Body of pancreas (tissue), 4 donors: ENCODE data around the gene GRIP1. TPM values are rescaled to one million over a fixed set of nuclear protein-coding genes. Genes with fewer than 3 reads are reported as not detected.

Source experiments
- ATAC-seq: fragments of 150-250 bp; one replicate; pipeline ENCODE4 v1.9.1; 2016
- DNase-seq, 4 donors: peaks; one replicate each; pipeline ENCODE4 v3.0.0-alpha.2; 2019
- H3K27ac ChIP-seq, 4 donors: fragments of 200-600 bp; sonication (generic); 1 replicate in 3 of 4; 2 replicates in 1 of 4; pipeline versions ENCODE4 v1.5.1 to v1.6.1; 2016 to 2019; ENCODE audit warnings: mild to moderate bottlenecking in 1 of 4, mixed read lengths in 1 of 4, moderate library complexity in 1 of 4
- H3K27me3 ChIP-seq, 2 donors: fragments of 200-600 bp; sonication (generic); one replicate each; pipeline ENCODE4 v1.6.0; 2016; ENCODE audit warnings: mild to moderate bottlenecking in 1 of 2
- H3K36me3 ChIP-seq, 2 donors: fragments of 200-600 bp; sonication (generic); replicated peaks in 1 of 2; 2 replicates each; pipeline ENCODE4 v1.5.1; 2016; ENCODE audit warnings: low read depth in 2 of 2; ENCODE audit not compliant: insufficient read depth in 1 of 2
- H3K4me1 ChIP-seq: fragments of 200-600 bp; sonication (generic); one replicate; pipeline ENCODE4 v1.6.0; 2016
- H3K4me3 ChIP-seq, 2 donors: fragments of 200-600 bp; sonication (generic); 1 replicate in 1 of 2; 2 replicates in 1 of 2; pipeline ENCODE4 v1.5.1; 2016 to 2019
- H3K9me3 ChIP-seq, 3 donors: fragments of 200-600 bp; sonication (generic); 1 replicate in 2 of 3; 2 replicates in 1 of 3; pipeline ENCODE4 v1.5.1; 2016
- CTCF ChIP-seq, 7 experiments: fragments of 450-650 bp in 4 of 7; fragments of 200-600 bp in 3 of 7; sonication (generic) in 3 of 7; IDR thresholded peaks; one replicate each; pipeline ENCODE4 v1.5.1; 2016 to 2019; ENCODE audit warnings: antibody characterized with exemption in 7 of 7
- POLR2A ChIP-seq, 3 donors: fragments of 450-650 bp; IDR thresholded peaks; one replicate each; pipeline ENCODE4 v1.6.1; 2016; ENCODE audit warnings: antibody characterized with exemption in 3 of 3, mild to moderate bottlenecking in 2 of 3
- WGBS, 2 donors: methylation state at CpG; one replicate each; pipeline ENCODE4 v1.1.5; 2017; 5-methylcytosine and 5-hydroxymethylcytosine counted together
- intact Hi-C: fragments of 100-400 bp; cut with DNase I; formaldehyde crosslinking; loops from one replicate; pipeline ENCODE4 v1.15.1; 2023
- total RNA-seq, 2 donors: library from RNA; depleted of rRNA; stranded (reverse); fragments of >200 nt; gene quantifications; one replicate each; pipeline ENCODE4 v1.1.0, GENCODE V29; 2016

GRIP1 gene
- total RNA-seq, 2 donors from 2014 or later: 7.5 to 17.8 TPM

GRCh38 chr12:66379616-66380015, 299.3 kb downstream of the GRIP1 start:
- H3K4me3 ChIP-seq: no peak overlapping the region
- no peak overlapping the region for H3K27ac ChIP-seq
- DNase-seq: no peak
- no peaks in the 10 kb centered on the region for H3K36me3 ChIP-seq
- no peak for TF ChIP-seq CTCF (IDR thresholded peaks at IDR 0.05)
- no peak for TF ChIP-seq POLR2A (IDR thresholded peaks at IDR 0.05)
- H3K4me1 ChIP-seq: no peaks in the 10 kb centered on the region
- WGBS, 2 donors: 72 to 90% methylated on average over 6 of the region's 6 CpGs
- H3K9me3 ChIP-seq: no peaks in the 10 kb centered on the region
- intact Hi-C loops: no loop called here
- ATAC-seq: no peak
- H3K27me3 ChIP-seq: no peaks in the 10 kb centered on the region

- DNase-seq: no peak
- WGBS, 2 donors: 93% methylated on average over 1 of the region's 1 CpG
Measured at GRCh38 chr12:66375560-66375959, 303.3 kb downstream of the GRIP1 start.

GRCh38 chr12:66371982-66372381, 306.9 kb downstream of the GRIP1 start:
- DNase-seq: no peak
- ATAC-seq: no peak
- Histone ChIP-seq H3K4me1 (no peaks in the 10 kb centered on the region), H3K27ac (no peak overlapping the region), H3K4me3 (no peak overlapping the region), H3K9me3 (no peaks in the 10 kb centered on the region), H3K27me3 (no peaks in the 10 kb centered on the region), H3K36me3 (no peaks in the 10 kb centered on the region)
- TF ChIP-seq CTCF (IDR thresholded peaks at IDR 0.05): no peak
- no peak for TF ChIP-seq POLR2A (IDR thresholded peaks at IDR 0.05)
- WGBS, 2 donors: 63 to 83% methylated on average over 2 of the region's 2 CpGs
- intact Hi-C loops: no loop called here

More at GRCh38 chr12:66375560-66375959, 303.3 kb downstream of the GRIP1 start:
- intact Hi-C loops: no loop called here
- Histone ChIP-seq H3K27ac (no peak overlapping the region), H3K27me3 (no peaks in the 10 kb centered on the region), H3K4me3 (no peak overlapping the region), H3K9me3 (no peaks in the 10 kb centered on the region), H3K4me1 (no peaks in the 10 kb centered on the region), H3K36me3 (no peaks in the 10 kb centered on the region)
- no peak for ATAC-seq
- TF ChIP-seq POLR2A (IDR thresholded peaks at IDR 0.05) (no peak), CTCF (IDR thresholded peaks at IDR 0.05) (no peak)

- 57 to 63% methylated on average over 3 of the region's 3 CpGs for WGBS, 2 donors
- Histone ChIP-seq H3K36me3 (no peaks in the 10 kb centered on the region), H3K9me3 (no peaks in the 10 kb centered on the region), H3K27me3 (no peaks in the 10 kb centered on the region), H3K27ac (no peak overlapping the region), H3K4me1 (no peaks in the 10 kb centered on the region), H3K4me3 (no peak overlapping the region)
- no peak for ATAC-seq
- intact Hi-C loops: no loop called here
- TF ChIP-seq CTCF (IDR thresholded peaks at IDR 0.05): no peak
- TF ChIP-seq POLR2A (IDR thresholded peaks at IDR 0.05): no peak
- no peak for DNase-seq
Measured at GRCh38 chr12:66367015-66367667, 311.7 kb downstream of the GRIP1 start.
